Right ventricle myocardium inferior (tissue), 1 donor: ENCODE data around the gene GOLGA1. TPM values are rescaled to one million over a fixed set of nuclear protein-coding genes. Genes with fewer than 3 reads are reported as not detected.

Experiments used
- total RNA-seq: library from RNA; stranded (reverse); fragmentation: NEBNext Ultra II Directional; extraction: Animal tissue kit (Norgen Biotek cat#: 25700); gene quantifications from one replicate; pipeline ENCODE4 v1.2.1, GENCODE V29; 2021
- donor health status: DM: no; HTN: yes; CAD: no; lungs with severe emphysema.

The GOLGA1 gene
- total RNA-seq, 1 donor from 2014 or later = 16.4 TPM

Other genes with a start within 250 kb of the GOLGA1 start
- gene NR6A1, start 169.8 kb downstream of the GOLGA1 start, total RNA-seq = 1.2 TPM
- gene OLFML2A, start 163.9 kb downstream of the GOLGA1 start, total RNA-seq = 27.3 TPM
- not detected for gene WDR38, start 87.6 kb downstream of the GOLGA1 start, total RNA-seq
- 752 TPM for gene RPL35, start 79.1 kb downstream of the GOLGA1 start, total RNA-seq
- gene ARPC5L, start 79.0 kb downstream of the GOLGA1 start, total RNA-seq = 41.8 TPM
- 3.4 TPM for gene SCAI, start 202.4 kb upstream of the GOLGA1 start, total RNA-seq
- 39.4 TPM for gene PPP6C, start 248.7 kb upstream of the GOLGA1 start, total RNA-seq